Keratinocyte (primary cell): ENCODE results near the gene KSR2. TPM values are rescaled to one million over a fixed set of nuclear protein-coding genes. Genes with fewer than 3 reads are reported as not detected.

Source experiments
- DNase-seq: peaks from one replicate; pipeline ENCODE4 v3.0.0-alpha.2; 2011; ENCODE audit warnings: low read depth, missing footprints, low spot score
- FAIRE-seq: peaks from 2 replicates; lab custom pipeline; 2011; peaks lifted over from hg19 to GRCh38; lab: Jason Lieb, UNC
- H2AFZ ChIP-seq: 2 replicates; pipeline ENCODE4 v1.6.0; 2012; ENCODE audit warnings: low read length, control low read depth, inconsistent platforms; ENCODE audit not compliant: control insufficient read depth
- H3K27ac ChIP-seq: 2 replicates; pipeline ENCODE4 v1.5.1; 2011; ENCODE audit warnings: low read length; ENCODE audit not compliant: control insufficient read depth, insufficient read depth
- H3K27me3 ChIP-seq: 3 replicates; pipeline ENCODE4 v1.6.0; 2011; ENCODE audit warnings: low read length; ENCODE audit not compliant: control insufficient read depth, insufficient read depth; ENCODE audit errors: extremely low read depth
- H3K36me3 ChIP-seq, 2 experiments: 2 replicates in 1 of 2; 3 replicates in 1 of 2; pipeline ENCODE4 v1.5.1; 2011; ENCODE audit warnings: low read length in 2 of 2, mild to moderate bottlenecking in 1 of 2; ENCODE audit not compliant: control insufficient read depth in 2 of 2, insufficient read depth in 2 of 2; ENCODE audit errors: extremely low read depth in 1 of 2
- H3K4me1 ChIP-seq: 3 replicates; pipeline ENCODE4 v1.5.1; 2011; ENCODE audit warnings: low read length; ENCODE audit not compliant: control insufficient read depth, insufficient read depth; ENCODE audit errors: extremely low read depth
- H3K4me2 ChIP-seq: 3 replicates; pipeline ENCODE4 v1.6.0; 2011; ENCODE audit warnings: low read depth, low read length; ENCODE audit not compliant: control insufficient read depth, insufficient read depth; ENCODE audit errors: extremely low read depth
- H3K4me3 ChIP-seq, 3 experiments: fragments of 200-600 bp in 1 of 3; sonication (generic) in 1 of 3; 2 replicates in 2 of 3; 3 replicates in 1 of 3; pipeline ENCODE4 v1.5.1; 2011 to 2016; ENCODE audit warnings: low read length in 3 of 3, mild to moderate bottlenecking in 3 of 3, control low read depth in 2 of 3, inconsistent platforms in 1 of 3, low read depth in 1 of 3, mixed read lengths in 1 of 3, mixed run types in 1 of 3, moderate library complexity in 1 of 3; ENCODE audit not compliant: control insufficient read depth in 2 of 3, insufficient read depth in 2 of 3; ENCODE audit errors: extremely low read depth in 1 of 3
- H3K79me2 ChIP-seq: 2 replicates; pipeline ENCODE4 v1.6.0; 2012; ENCODE audit warnings: low read length; ENCODE audit not compliant: control insufficient read depth, insufficient read depth
- H3K9ac ChIP-seq: 3 replicates; pipeline ENCODE4 v1.6.0; 2011; ENCODE audit warnings: low read length; ENCODE audit not compliant: control insufficient read depth, insufficient read depth; ENCODE audit errors: extremely low read depth
- H3K9me1 ChIP-seq: 3 replicates; pipeline ENCODE4 v1.6.0; 2011; ENCODE audit warnings: low read length; ENCODE audit not compliant: control insufficient read depth, insufficient read depth; ENCODE audit errors: extremely low read depth
- H3K9me3 ChIP-seq: 2 replicates; pipeline ENCODE4 v1.5.1; 2012; ENCODE audit warnings: low read depth, low read length; ENCODE audit not compliant: control insufficient read depth
- H4K20me1 ChIP-seq: 3 replicates; pipeline ENCODE4 v1.6.0; 2011; ENCODE audit warnings: low read length; ENCODE audit not compliant: control insufficient read depth, insufficient read depth; ENCODE audit errors: extremely low read depth
- CTCF ChIP-seq, 3 experiments: IDR thresholded peaks in 1 of 3; conservative IDR thresholded peaks in 1 of 3; optimal IDR thresholded peaks in 1 of 3; 2 replicates in 2 of 3; 3 replicates in 1 of 3; pipeline versions ENCODE3 to v1.5.1; 2011; ENCODE audit warnings: low read length in 3 of 3, mild to moderate bottlenecking in 3 of 3, moderate library complexity in 2 of 3, control low read depth in 1 of 3, inconsistent platforms in 1 of 3; ENCODE audit not compliant: insufficient read depth in 2 of 3; ENCODE audit errors: extremely low read depth in 1 of 3
- EZH2 ChIP-seq: IDR thresholded peaks from one replicate; pipeline ENCODE4 v1.6.1; 2012; ENCODE audit warnings: inconsistent platforms, mild to moderate bottlenecking, low read length, moderate library complexity
- dilution Hi-C: fragments of 300-500 bp; cut with MboI; formaldehyde crosslinking; loops from one replicate; pipeline ENCODE4 v1.7.0; 2020; ENCODE audit warnings: low sequenced_read_pairs; ENCODE audit not compliant: extremely low pct_ligation_motif_present
- polyA plus RNA-seq, 5 experiments: library from polyadenylated mRNA; depleted of rRNA in 3 of 5; stranded (reverse) in 3 of 5; stranded (forward) in 1 of 5; unstranded in 1 of 5; fragments of >200 nt; gene quantifications; 1 replicate in 1 of 5; 2 replicates in 3 of 5; 3 replicates in 1 of 5; pipeline versions ENCODE4 v1.2.1 to v1.2.3, GENCODE V29; 2011 to 2012; ENCODE audit warnings: missing spikeins in 2 of 5, low read depth in 1 of 5, low replicate concordance in 1 of 5

Gene KSR2
- polyA plus RNA-seq, 1 donor (not counting 4 experiments of a cell fraction or from before 2014, with no cell fraction given), result 0.01 TPM

DNA sequence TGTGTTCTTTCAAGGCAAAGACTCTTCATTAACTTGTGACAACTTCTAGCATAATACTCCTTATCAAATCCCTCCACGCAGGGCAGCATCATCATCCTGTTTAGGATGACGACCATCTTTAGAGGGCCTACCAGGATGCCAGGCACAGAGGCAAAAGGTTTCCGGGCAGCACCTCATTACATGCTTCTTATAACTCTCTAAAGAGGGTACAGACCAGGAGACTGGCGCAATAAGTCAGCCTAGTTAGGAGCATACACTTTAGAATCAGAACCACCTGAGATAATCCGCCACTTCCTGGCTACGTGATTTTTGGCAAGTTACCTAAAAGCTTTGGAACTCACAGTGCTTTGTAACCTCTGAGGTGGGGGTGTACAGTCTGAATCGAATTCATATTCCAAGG, 471.4 kb downstream of the KSR2 start:
- Histone ChIP-seq H3K79me2 (no peaks in the 10 kb centered on the region), H2AFZ (no peak overlapping the region), H3K4me2 (no peak overlapping the region), H3K9me1 (no peaks in the 10 kb centered on the region), H3K4me3 (no peak overlapping the region), H3K27me3 (no peaks in the 10 kb centered on the region), H3K9me3 (no peaks in the 10 kb centered on the region), H3K9ac (no peak overlapping the region), H3K36me3 (no peaks in the 10 kb centered on the region), H3K27ac (no peak overlapping the region), H4K20me1 (no peaks in the 10 kb centered on the region), H3K4me1 (no peaks in the 10 kb centered on the region)
- dilution Hi-C loops, result no loop called here
- DNase-seq (no peak), FAIRE-seq (no peak)
- TF ChIP-seq CTCF (optimal IDR thresholded peaks at IDR 0.05 in 1 of 3, IDR thresholded peaks at IDR 0.05 in 1 of 3, conservative IDR thresholded peaks at IDR 0.05 in 1 of 3; ENCODE audit: extremely low read depth in 1 of 3, insufficient read depth in 2 of 3, low read length in 3 of 3), result no peak
- no peak for TF ChIP-seq EZH2

- DNase-seq, result no peak
- H3K4me3 ChIP-seq, result no peak overlapping the region
- no peaks in the 10 kb centered on the region for H3K27me3 ChIP-seq
- no peak overlapping the region for H3K9ac ChIP-seq
- no peak overlapping the region for H2AFZ ChIP-seq
- dilution Hi-C loops, result no loop called here
- H3K79me2 ChIP-seq, result no peaks in the 10 kb centered on the region
- FAIRE-seq, result no peak
- no peak overlapping the region for H3K27ac ChIP-seq
- no peaks in the 10 kb centered on the region for H3K9me1 ChIP-seq
- H3K9me3 ChIP-seq, result no peaks in the 10 kb centered on the region
- H3K4me2 ChIP-seq, result no peak overlapping the region
- no peaks in the 10 kb centered on the region for H3K4me1 ChIP-seq
- TF ChIP-seq CTCF (optimal IDR thresholded peaks at IDR 0.05 in 1 of 3, IDR thresholded peaks at IDR 0.05 in 1 of 3, conservative IDR thresholded peaks at IDR 0.05 in 1 of 3; ENCODE audit: extremely low read depth in 1 of 3, insufficient read depth in 2 of 3, low read length in 3 of 3) (no peak), EZH2 (no peak)
- H4K20me1 ChIP-seq, result no peaks in the 10 kb centered on the region
- no peaks in the 10 kb centered on the region for H3K36me3 ChIP-seq
These were observed 473.7 kb downstream of the KSR2 start for GRCh38 chr12:117494833-117495655.
